Measurements from ENCODE around the gene SLC22A3. TPM values are rescaled to one million over a fixed set of nuclear protein-coding genes. Genes with fewer than 3 reads are reported as not detected.

Gene SLC22A3
- total and polyA plus RNA-seq, 2 of the 4 experiments (the other 2 are of a cell fraction), result not detected

DNA sequence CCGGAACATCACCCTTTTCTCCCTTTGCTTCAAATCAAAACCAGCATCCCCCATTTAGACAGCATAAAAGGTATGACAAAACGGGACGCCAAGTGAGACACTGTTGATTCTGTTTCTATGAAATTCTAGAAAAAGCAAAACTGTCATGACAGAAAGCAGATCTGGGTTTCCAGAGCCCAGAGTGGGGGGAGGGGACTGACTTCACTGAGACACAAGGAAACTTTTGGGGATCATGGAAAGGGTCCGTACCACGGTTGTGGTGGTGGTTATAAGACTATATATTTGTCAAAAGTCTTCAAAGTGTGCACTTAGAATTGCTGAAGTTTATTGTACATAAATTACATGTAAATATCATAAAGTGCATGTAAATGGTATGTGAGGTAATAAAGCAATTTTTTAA, 82.6 kb downstream of the SLC22A3 start:
- POLR2A ChIA-PET (ENCODE audit: unreplicated experiment), result no interaction called here
- no peak overlapping the region; the same call in 1 of the 2 replicates for H3K4me2 ChIP-seq (ENCODE audit: low read depth, low read length)

More for the DNA sequence above, 82.6 kb downstream of the SLC22A3 start:
- dilution Hi-C loops (cut with HindIII; ENCODE audit: low sequenced_read_pairs, unreplicated experiment) (no loop called here), in situ Hi-C loops (cut with MboI; ENCODE audit: low sequenced_read_pairs) (no loop called here), intact Hi-C loops (cut with micrococcal nuclease) (no loop called here)
- H3K23ac ChIP-seq (ENCODE audit: low read depth, low read length), result no peak overlapping the region
- no peak overlapping the region for H3K56ac ChIP-seq (ENCODE audit: extremely low read depth, insufficient read depth, low read length)
- no peak overlapping the region for H3K4ac ChIP-seq (ENCODE audit: low read depth, low read length)
- no peak overlapping the region for H4K91ac ChIP-seq (ENCODE audit: insufficient read depth, low read depth, low read length)
- no peak for TF ChIP-seq CEBPB (IDR thresholded peaks at IDR 0.05; ENCODE audit: low read depth, low read length)
- TF ChIP-seq RCOR1 (IDR thresholded peaks at IDR 0.05; ENCODE audit: insufficient replicate concordance, low read length), result no peak
- TF ChIP-seq, protein P1, sequence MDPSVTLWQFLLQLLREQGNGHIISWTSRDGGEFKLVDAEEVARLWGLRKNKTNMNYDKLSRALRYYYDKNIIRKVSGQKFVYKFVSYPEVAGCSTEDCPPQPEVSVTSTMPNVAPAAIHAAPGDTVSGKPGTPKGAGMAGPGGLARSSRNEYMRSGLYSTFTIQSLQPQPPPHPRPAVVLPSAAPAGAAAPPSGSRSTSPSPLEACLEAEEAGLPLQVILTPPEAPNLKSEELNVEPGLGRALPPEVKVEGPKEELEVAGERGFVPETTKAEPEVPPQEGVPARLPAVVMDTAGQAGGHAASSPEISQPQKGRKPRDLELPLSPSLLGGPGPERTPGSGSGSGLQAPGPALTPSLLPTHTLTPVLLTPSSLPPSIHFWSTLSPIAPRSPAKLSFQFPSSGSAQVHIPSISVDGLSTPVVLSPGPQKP (IDR thresholded peaks at IDR 0.05; ENCODE audit: borderline replicate concordance, low read depth, low read length), result no peak
- TF ChIP-seq POLR2A (IDR thresholded peaks at IDR 0.05; ENCODE audit: low read depth, low read length), result no peak
- no peak for TF ChIP-seq MAZ (IDR thresholded peaks at IDR 0.05; ENCODE audit: borderline replicate concordance, low read depth, low read length)
- no peak for TF ChIP-seq RAD21 (IDR thresholded peaks at IDR 0.05; ENCODE audit: low read length)
- no peak for TF ChIP-seq FOS (IDR thresholded peaks at IDR 0.05; ENCODE audit: low read depth, low read length)
- no peak for TF ChIP-seq MXI1 (IDR thresholded peaks at IDR 0.05; ENCODE audit: borderline replicate concordance, low read depth, low read length)
- no CpG with 5 or more reads among the region's 5 CpGs for WGBS, 2 experiments (ENCODE audit: extremely low coverage in 2 of 2, insufficient read length in 1 of 2)
- 0 out of 2 replicates have a peak, but pooled peaks cover 2% of the 10 kb centered on the region for H3K9me3 ChIP-seq (ENCODE audit: control insufficient read depth, insufficient read depth, low read length)
- H2BK5ac ChIP-seq (ENCODE audit: low read depth, low read length, poor library complexity, severe bottlenecking), result no peak overlapping the region
- H3K14ac ChIP-seq (replicated peaks; ENCODE audit: low read depth, low read length), result no peak overlapping the region
- H3K18ac ChIP-seq (ENCODE audit: low read depth, low read length), result no peak overlapping the region; the same call in none of the 2 replicates
- H4K8ac ChIP-seq (ENCODE audit: low read depth in 2 of 2, low read length in 2 of 2), result no peak overlapping the region
- no peak overlapping the region for H4K5ac ChIP-seq (ENCODE audit: low read depth, low read length)
- H3K36me3 ChIP-seq (ENCODE audit: control insufficient read depth, insufficient read depth, low read length), result no peaks in the 10 kb centered on the region
- H2BK20ac ChIP-seq (ENCODE audit: low read depth, low read length), result no peak overlapping the region
- no peak overlapping the region for H2AFZ ChIP-seq (replicated peaks; ENCODE audit: low read length, poor library complexity)
- CTCF ChIA-PET, result no interaction called here
- H4K20me1 ChIP-seq (ENCODE audit: insufficient read depth, low read length), result no peaks in the 10 kb centered on the region
- DNase-seq (no peak), ATAC-seq (ENCODE audit: low read depth) (no peak)
- no peak overlapping the region for H3K4me3 ChIP-seq (ENCODE audit: insufficient read depth, low read depth, low read length)
- H3K79me1 ChIP-seq (ENCODE audit: low read depth in 1 of 2, low read length in 2 of 2), result no peaks in the 10 kb centered on the region
- no peaks in the 10 kb centered on the region for H3K9me1 ChIP-seq (ENCODE audit: insufficient read depth, low read length)
- no peak overlapping the region for H2AK9ac ChIP-seq (replicated peaks; ENCODE audit: low read depth, low read length, poor library complexity)
- peaks cover 4% of the 10 kb centered on the region; the same call in 1 of the 2 replicates for H3K4me1 ChIP-seq (ENCODE audit: control insufficient read depth, insufficient read depth, low read length)
- no peak overlapping the region for H2AK5ac ChIP-seq (ENCODE audit: low read depth, low read length)
- H3K27ac ChIP-seq (ENCODE audit: insufficient read depth, low read length), result peak overlapping the region; percentile 55; the same call in 1 of the 2 replicates
- no peaks in the 10 kb centered on the region for H3K27me3 ChIP-seq (ENCODE audit: control insufficient read depth, insufficient read depth, low read length)
- no peak overlapping the region for H3K9ac ChIP-seq (ENCODE audit: low read depth, low read length)
- BruUV-seq (replicated peaks), result no TSS peak
- H2BK120ac ChIP-seq (ENCODE audit: low read depth, low read length), result no peak overlapping the region
- no peak overlapping the region for H2BK15ac ChIP-seq (ENCODE audit: low read depth, low read length)
